K562 (cell line): ENCODE data around the gene UFC1. TPM values are rescaled to one million over a fixed set of nuclear protein-coding genes. Genes with fewer than 3 reads are reported as not detected.

ENCODE experiments used
- ATAC-seq: fragments of 200-7000 bp; cut with Tn5 transposase; 3 replicates; pipeline ENCODE4 v1.9.1; 2020; ENCODE audit warnings: moderate library complexity
- BruUV-seq: library from RNA; stranded (reverse); fragments of 400-500 nt; replicated peaks from 2 replicates; lab custom pipeline; 2021; lab: Mats Ljungman, UMichigan
- CTCF ChIA-PET: fragments of 300-600 bp; formaldehyde crosslinking; extraction: SDS; loops from one replicate; lab custom pipeline; 2021; ENCODE audit warnings: low intra/inter-chr PET ratio; lab: Yijun Ruan, JAX
- POLR2A ChIA-PET: fragments of 300-600, 350-650 bp; sonication (Branson Sonifier 250); formaldehyde crosslinking; extraction: SDS; loops from one replicate; lab custom pipeline; 2021; ENCODE audit warnings: antibody characterized with exemption, inconsistent platforms; lab: Yijun Ruan, JAX
- DNase-seq, 4 experiments: peaks; one replicate each; pipeline versions ENCODE4 v3.0.0 to v3.0.0-alpha.2; 2011 to 2018; ENCODE audit warnings: low spot score in 3 of 4, mixed read lengths in 3 of 4; ENCODE audit errors: extremely low read depth in 1 of 4
- FAIRE-seq: peaks from 2 replicates; lab custom pipeline; 2011; peaks lifted over from hg19 to GRCh38; lab: Jason Lieb, UNC
- H2AFZ ChIP-seq: 2 replicates; pipeline ENCODE4 v1.6.0; 2011; ENCODE audit warnings: low read depth, low read length, control low read depth, inconsistent platforms
- H3K27ac ChIP-seq: fragments of 200-600 bp; 3 replicates; pipeline ENCODE4 v1.8.0; 2011; ENCODE audit warnings: low read depth, mild to moderate bottlenecking, control low read depth, inconsistent platforms, low read length, moderate library complexity, mixed read lengths; ENCODE audit errors: extremely low read depth
- H3K27me3 ChIP-seq, 2 experiments: fragments of 300-600 bp in 1 of 2; 2 replicates in 1 of 2; 3 replicates in 1 of 2; pipeline versions ENCODE4 v1.6.0 to v1.8.0; 2011; ENCODE audit warnings: inconsistent platforms in 2 of 2, low read length in 2 of 2, mild to moderate bottlenecking in 1 of 2, mixed read lengths in 1 of 2, moderate library complexity in 1 of 2; ENCODE audit not compliant: control insufficient read depth in 2 of 2, insufficient read depth in 2 of 2
- H3K36me3 ChIP-seq: fragments of 300-600 bp; 3 replicates; pipeline ENCODE4 v1.8.0; 2011; ENCODE audit warnings: mild to moderate bottlenecking, low read length, inconsistent platforms; ENCODE audit not compliant: control insufficient read depth, insufficient read depth
- H3K4me1 ChIP-seq, 2 experiments: fragments of 200-600 bp in 1 of 2; replicated peaks in 1 of 2; 2 replicates in 1 of 2; 3 replicates in 1 of 2; pipeline versions ENCODE4 v1.5.1 to v1.8.0; 2011; ENCODE audit warnings: inconsistent platforms in 2 of 2, low read length in 2 of 2, mild to moderate bottlenecking in 1 of 2, mixed read lengths in 1 of 2, moderate library complexity in 1 of 2; ENCODE audit not compliant: control insufficient read depth in 2 of 2, insufficient read depth in 2 of 2
- H3K4me2 ChIP-seq: 2 replicates; pipeline ENCODE4 v1.6.1; 2011; ENCODE audit warnings: low read length, control low read depth, inconsistent platforms, mixed read lengths; ENCODE audit not compliant: insufficient read depth
- H3K4me3 ChIP-seq: fragments of 200-600 bp; sonication (generic), shearing (Covaris generic); 2 replicates; pipeline ENCODE4 v1.5.1; 2016; ENCODE audit warnings: control low read depth, inconsistent platforms
- H3K79me2 ChIP-seq: fragments of 200-600 bp; 3 replicates; pipeline ENCODE4 v1.8.0; 2011; ENCODE audit warnings: low read length, inconsistent platforms; ENCODE audit not compliant: control insufficient read depth, insufficient read depth
- H3K9ac ChIP-seq, 2 experiments: 2 replicates each; pipeline versions ENCODE4 v1.6.0 to v1.6.1; 2011; ENCODE audit warnings: low read depth in 2 of 2, low read length in 2 of 2, control low read depth in 1 of 2, inconsistent platforms in 1 of 2, mild to moderate bottlenecking in 1 of 2, mixed read lengths in 1 of 2; ENCODE audit not compliant: insufficient read depth in 1 of 2
- H3K9me1 ChIP-seq: one replicate; pipeline ENCODE4 v1.6.0; 2011; ENCODE audit warnings: inconsistent platforms, mild to moderate bottlenecking, low read length, moderate library complexity; ENCODE audit not compliant: control insufficient read depth, insufficient read depth
- H3K9me3 ChIP-seq: replicated peaks from 2 replicates; pipeline ENCODE4 v1.5.1; 2011; ENCODE audit warnings: low read depth, low read length, inconsistent platforms; ENCODE audit not compliant: control insufficient read depth, insufficient read depth
- H4K20me1 ChIP-seq: replicated peaks from 2 replicates; pipeline ENCODE4 v1.6.1; 2011; ENCODE audit warnings: low read length, inconsistent platforms, mixed read lengths; ENCODE audit not compliant: control insufficient read depth, insufficient read depth
- CREBBP ChIP-seq: IDR thresholded peaks from one replicate; pipeline ENCODE4 v1.6.1; 2012; ENCODE audit warnings: low read depth, mild to moderate bottlenecking, control low read depth, inconsistent platforms, low read length
- KLF10 ChIP-seq: fragments of 250-450 bp; sonication (Bioruptor Pico); IDR thresholded peaks from 2 replicates; pipeline ENCODE4 v1.6.1; 2021; ENCODE audit warnings: matching md5 sums
- TRIM25 ChIP-seq: fragments of 450-650 bp; IDR thresholded peaks from 2 replicates; pipeline ENCODE4 v1.7.0; 2016; ENCODE audit warnings: borderline replicate concordance
- ZC3H11A ChIP-seq: IDR thresholded peaks from 2 replicates; pipeline ENCODE4 v1.6.1; 2012; ENCODE audit warnings: low read depth, low read length, improper control_type of control experiment
- ZNF280B ChIP-seq: fragments of 250-450 bp; sonication (Bioruptor Pico); IDR thresholded peaks from 2 replicates; pipeline ENCODE4 v1.5.1; 2021; ENCODE audit warnings: mild to moderate bottlenecking
- WGBS: fragments of 100-300 bp; shearing (Covaris generic); methylation state at CpG from one replicate; pipeline ENCODE4 v1.1.6; 2016; ENCODE audit warnings: low coverage, mixed read lengths; ENCODE audit not compliant: insufficient coverage; ENCODE audit errors: missing lambda C conversion rate; 5-methylcytosine and 5-hydroxymethylcytosine counted together
- in situ Hi-C: fragments of 300-500 bp; cut with MboI; formaldehyde crosslinking; loops from 4 replicates; pipeline ENCODE4 v1.15.0; 2018; ENCODE audit warnings: inconsistent platforms, mixed read lengths
- intact Hi-C: fragments of 100-400 bp; cut with micrococcal nuclease; formaldehyde crosslinking; loops from 2 replicates; pipeline ENCODE4 v1.14.2; 2022
- polyA plus RNA-seq, 8 experiments: library from polyadenylated mRNA; depleted of rRNA in 4 of 8; stranded (reverse) in 5 of 8; unstranded in 3 of 8; fragments of >200 nt; fragmentation: Nextera tagmentation in 2 of 8; fragmentation: Illumina TruSeq in 1 of 8; extraction: Ambion mirVana in 2 of 8; extraction: Trizol in 1 of 8; gene quantifications; 2 replicates each; pipeline versions ENCODE4 v1.2.1 to v1.2.3, GENCODE V29; 2011 to 2014; ENCODE audit warnings: inconsistent platforms in 1 of 8, missing spikeins in 1 of 8
- total RNA-seq, 7 experiments: library from RNA; depleted of rRNA in 6 of 7; stranded (reverse); fragments of >200 nt in 6 of 7; fragmentation: Illumina TruSeq in 2 of 7; extraction: Trizol in 2 of 7; gene quantifications; 2 replicates each; pipeline versions ENCODE4 v1.2.1 to v1.2.3, GENCODE V29; 2011 to 2021; ENCODE audit warnings: low replicate concordance in 1 of 7

The UFC1 gene
- total and polyA plus RNA-seq, 9 of the 15 experiments (the other 6 are each of a cell fraction or from before 2014, with no cell fraction given): 92.8 to 220 (median 161) TPM

GRCh38 chr1:161130266-161130665 lies 23.5 kb upstream of the UFC1 start:
- peaks cover 7 to 15% of the 10 kb centered on the region in 2 experiments; a peak in 3 of 5 replicates for H3K4me1 ChIP-seq
- in situ Hi-C loops (no loop called here), intact Hi-C loops (loop anchor here (5.0 to 10.0 kb wide), 3 partner anchors 37 to 405 kb away; partner anchors contain the start of gene PPOX)
- WGBS: 50% methylated on average over 1 of the region's 1 CpG
- no peak overlapping the region for H3K4me3 ChIP-seq
- ATAC-seq (no peak), DNase-seq (no peak), FAIRE-seq (no peak)
- no peaks in the 10 kb centered on the region for H3K9me3 ChIP-seq
- H3K36me3 ChIP-seq: peaks cover 51% of the 10 kb centered on the region
- POLR2A ChIA-PET: interaction anchor here (0.7 to 4.2 kb wide), 4 partner anchors 9 to 69 kb away, joined by 3 to 20 read pairs (median 6); partner anchors contain the start of genes NIT1 and PFDN2
- no peak overlapping the region for H3K4me2 ChIP-seq
- no peaks in the 10 kb centered on the region for H3K27me3 ChIP-seq
- H2AFZ ChIP-seq: no peak overlapping the region
- BruUV-seq: no TSS peak
- H3K79me2 ChIP-seq: peaks cover 65% of the 10 kb centered on the region
- TF ChIP-seq CREBBP (no peak), ZC3H11A (no peak), TRIM25 (no peak), KLF10 (no peak), ZNF280B (CRISPR knock-in tag) (no peak)
- H3K27ac ChIP-seq: no peak overlapping the region
- H3K9ac ChIP-seq: no peak overlapping the region
- H4K20me1 ChIP-seq: no peaks in the 10 kb centered on the region
- CTCF ChIA-PET: no interaction called here
- no peaks in the 10 kb centered on the region for H3K9me1 ChIP-seq
